Fibroblast of villous mesenchyme (primary cell): ENCODE measurements around the gene AFDN. TPM values are rescaled to one million over a fixed set of nuclear protein-coding genes. Genes with fewer than 3 reads are reported as not detected.

Source experiments
- DNase-seq: peaks from one replicate; pipeline ENCODE4 v3.0.0-alpha.2; 2010; ENCODE audit warnings: low read depth
- H3K4me3 ChIP-seq: 2 replicates; pipeline ENCODE4 v1.5.1; 2011; ENCODE audit warnings: low read depth, mild to moderate bottlenecking, low read length
- total RNA-seq: library from RNA; depleted of rRNA; stranded (reverse); fragments of >200 nt; gene quantifications from 2 replicates; pipeline ENCODE4 v1.2.3, GENCODE V29; 2012
- TF ChIP-seq, protein P1 (sequence below): IDR thresholded peaks from 2 replicates; pipeline ENCODE4 v1.5.1; 2012; ENCODE audit warnings: low read depth, mild to moderate bottlenecking, low read length; ENCODE audit not compliant: insufficient read depth

The AFDN gene
- total RNA-seq, 1 donor = 37.1 TPM

DNA sequence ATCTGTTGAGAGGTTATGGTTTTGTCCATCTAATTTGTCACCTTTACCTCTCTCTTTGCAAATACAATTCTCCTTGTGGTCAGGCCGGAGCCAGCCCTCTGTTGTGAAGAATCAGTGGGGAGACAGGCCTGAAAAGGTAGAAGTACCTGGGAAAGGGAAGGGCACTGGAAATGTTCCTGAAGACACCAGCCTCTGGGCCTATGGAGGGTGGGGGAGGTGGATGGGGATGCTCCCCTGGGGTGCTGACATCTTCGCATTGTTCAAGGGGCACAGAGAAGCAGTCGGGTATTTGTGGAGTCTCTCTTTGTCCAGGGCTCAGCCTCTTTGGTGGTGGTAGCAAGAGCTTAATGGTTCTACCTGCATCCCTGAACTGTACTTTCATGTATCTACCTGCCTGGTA is 24.4 kb upstream of the AFDN start:
- no peak for DNase-seq
- TF ChIP-seq, protein P1, sequence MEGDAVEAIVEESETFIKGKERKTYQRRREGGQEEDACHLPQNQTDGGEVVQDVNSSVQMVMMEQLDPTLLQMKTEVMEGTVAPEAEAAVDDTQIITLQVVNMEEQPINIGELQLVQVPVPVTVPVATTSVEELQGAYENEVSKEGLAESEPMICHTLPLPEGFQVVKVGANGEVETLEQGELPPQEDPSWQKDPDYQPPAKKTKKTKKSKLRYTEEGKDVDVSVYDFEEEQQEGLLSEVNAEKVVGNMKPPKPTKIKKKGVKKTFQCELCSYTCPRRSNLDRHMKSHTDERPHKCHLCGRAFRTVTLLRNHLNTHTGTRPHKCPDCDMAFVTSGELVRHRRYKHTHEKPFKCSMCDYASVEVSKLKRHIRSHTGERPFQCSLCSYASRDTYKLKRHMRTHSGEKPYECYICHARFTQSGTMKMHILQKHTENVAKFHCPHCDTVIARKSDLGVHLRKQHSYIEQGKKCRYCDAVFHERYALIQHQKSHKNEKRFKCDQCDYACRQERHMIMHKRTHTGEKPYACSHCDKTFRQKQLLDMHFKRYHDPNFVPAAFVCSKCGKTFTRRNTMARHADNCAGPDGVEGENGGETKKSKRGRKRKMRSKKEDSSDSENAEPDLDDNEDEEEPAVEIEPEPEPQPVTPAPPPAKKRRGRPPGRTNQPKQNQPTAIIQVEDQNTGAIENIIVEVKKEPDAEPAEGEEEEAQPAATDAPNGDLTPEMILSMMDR = no peak
- H3K4me3 ChIP-seq = no peak overlapping the region

DNA sequence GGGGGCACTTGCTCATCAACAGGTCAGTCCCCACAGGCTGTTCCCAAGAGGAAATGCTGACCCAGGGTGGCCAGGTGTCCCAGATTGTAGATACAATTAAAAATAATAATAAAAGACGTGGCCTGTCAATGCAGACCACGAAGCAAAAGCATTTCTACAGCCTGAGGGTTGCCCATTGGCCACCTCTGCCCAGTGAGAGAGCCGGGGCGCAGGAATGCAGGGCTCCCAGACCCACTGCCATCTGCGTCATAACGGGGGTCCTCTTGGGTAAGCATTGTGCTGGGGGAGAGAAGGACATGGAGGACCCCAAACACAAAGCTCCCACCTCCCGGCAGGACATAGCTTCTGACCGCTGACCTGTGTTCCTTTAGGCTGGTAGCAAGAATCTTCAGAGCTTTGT is 22.9 kb upstream of the AFDN start:
- TF ChIP-seq, protein P1 = no peak
- DNase-seq = no peak
- no peak overlapping the region for H3K4me3 ChIP-seq

- TF ChIP-seq, protein P1 = no peak
- DNase-seq = no peak
- no peak overlapping the region for H3K4me3 ChIP-seq
These were observed 22.3 kb upstream of the AFDN start for GRCh38 chr6:167804281-167805013.

DNA sequence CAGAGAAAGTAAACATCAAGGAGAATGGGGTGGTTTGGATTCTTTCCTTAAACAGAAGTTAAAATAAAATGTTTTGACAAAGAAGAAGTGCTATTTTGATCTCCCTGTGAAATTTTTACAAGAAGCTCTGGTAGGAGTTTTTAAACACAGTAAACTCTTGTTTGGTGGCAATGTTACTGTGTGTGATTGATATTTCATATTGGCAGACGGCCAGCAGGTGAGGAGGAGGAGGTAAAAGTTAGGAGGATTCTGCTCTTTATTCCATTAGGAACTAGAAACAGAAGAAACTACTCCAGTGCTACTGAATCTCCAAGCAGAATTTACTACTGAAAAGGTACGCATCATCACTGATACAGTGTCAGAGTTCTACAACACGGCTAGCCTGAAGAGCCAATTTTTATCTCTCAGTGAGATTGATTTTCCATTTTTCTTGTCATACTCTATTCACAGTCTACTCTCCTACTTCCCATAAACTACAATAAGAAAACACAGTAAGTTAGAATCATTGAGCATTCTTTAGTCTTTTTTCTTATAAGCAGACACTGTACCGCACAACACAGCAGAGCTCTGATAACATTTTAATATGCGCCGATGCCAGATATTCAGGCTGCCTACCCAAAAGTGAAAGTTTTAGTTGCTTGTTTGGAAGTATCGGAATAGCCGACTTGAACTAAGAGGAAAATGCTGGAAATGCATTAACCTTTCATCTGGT is 21.2 kb upstream of the AFDN start:
- TF ChIP-seq, protein P1 = no peak
- DNase-seq = no peak
- no peak overlapping the region for H3K4me3 ChIP-seq

GRCh38 chr6:167806061-167806700 is 20.5 kb upstream of the AFDN start:
- H3K4me3 ChIP-seq = no peak overlapping the region
- TF ChIP-seq, protein P1 = no peak
- DNase-seq = no peak

GRCh38 chr6:167807200-167807599 is 19.5 kb upstream of the AFDN start:
- no peak for DNase-seq
- TF ChIP-seq, protein P1 = no peak
- no peak overlapping the region for H3K4me3 ChIP-seq
